HCT116 (cell line): Measurements from ENCODE around the gene SPG21. TPM values are rescaled to one million over a fixed set of nuclear protein-coding genes. Genes with fewer than 3 reads are reported as not detected.

Experiments used
- ATAC-seq: fragments of 200-7000 bp; cut with Tn5 transposase; 2 replicates; pipeline ENCODE4 v1.9.1; 2020; ENCODE audit warnings: mild to moderate bottlenecking, moderate library complexity
- BruUV-seq: library from RNA; stranded (reverse); fragments of 400-500 nt; replicated peaks from 2 replicates; lab custom pipeline; 2021; lab: Mats Ljungman, UMichigan
- CTCF ChIA-PET: fragments of 300-600 bp; sonication (Branson Sonifier 250); formaldehyde crosslinking; loops from one replicate; lab custom pipeline; 2021; ENCODE audit warnings: antibody characterized with exemption; lab: Charles Lee
- POLR2A ChIA-PET: fragments of 300-600, 350-600 bp; sonication (Branson Sonifier 250); formaldehyde crosslinking; loops from one replicate; lab custom pipeline; 2021; ENCODE audit warnings: antibody characterized with exemption; lab: Charles Lee
- RAD21 ChIA-PET, 2 experiments: fragments of 300-600 bp; sonication (Branson Sonifier 250); formaldehyde crosslinking; loops; one replicate each; lab custom pipeline; 2023; ENCODE audit warnings: low total read pairs in 2 of 2; ENCODE audit not compliant: uncharacterized antibody in 2 of 2, unreplicated experiment in 2 of 2, low non-redundant PET in 1 of 2; lab: Charles Lee
- DNase-seq: peaks from one replicate; pipeline ENCODE4 v3.0.0-alpha.2; 2010; ENCODE audit warnings: low read depth, low spot score
- H2AFZ ChIP-seq: fragments of 200-600 bp; shearing (Covaris generic), sonication (generic); 2 replicates; pipeline ENCODE4 v1.6.1; 2017; ENCODE audit warnings: low read depth, mixed run types, mixed read lengths, antibody characterized with exemption, low read length; ENCODE audit not compliant: poor library complexity, severe bottlenecking
- H3K27ac ChIP-seq: 2 replicates; pipeline ENCODE4 v1.5.1; 2012; ENCODE audit warnings: low read depth, low read length
- H3K27me3 ChIP-seq: fragments of 200-600 bp; sonication (generic); 2 replicates; pipeline ENCODE4 v1.6.1; 2016; ENCODE audit warnings: mixed run types, low read length, mixed read lengths; ENCODE audit not compliant: insufficient read depth
- H3K36me3 ChIP-seq, 2 experiments: fragments of 200-500 bp in 1 of 2; fragments of 200-600 bp in 1 of 2; sonication (Bioruptor generic) in 1 of 2; sonication (generic) in 1 of 2; 2 replicates each; pipeline versions ENCODE4 v1.5.1 to v1.6.1; 2014 to 2016; ENCODE audit warnings: low read length in 2 of 2, inconsistent platforms in 1 of 2, mixed read lengths in 1 of 2, mixed run types in 1 of 2; ENCODE audit not compliant: insufficient read depth in 2 of 2, control insufficient read depth in 1 of 2
- H3K4me1 ChIP-seq, 2 experiments: fragments of 200-600 bp in 1 of 2; sonication (generic) in 1 of 2; 2 replicates each; pipeline versions ENCODE4 v1.5.1 to v1.6.1; 2012 to 2017; ENCODE audit warnings: low read length in 2 of 2, inconsistent platforms in 1 of 2, mild to moderate bottlenecking in 1 of 2, mixed read lengths in 1 of 2, mixed run types in 1 of 2, moderate library complexity in 1 of 2; ENCODE audit not compliant: insufficient read depth in 2 of 2, control insufficient read depth in 1 of 2
- H3K4me2 ChIP-seq: fragments of 200-600 bp; sonication (generic); 2 replicates; pipeline ENCODE4 v1.6.1; 2017; ENCODE audit warnings: mixed run types, low read length, mixed read lengths
- H3K4me3 ChIP-seq, 2 experiments: fragments of 200-600 bp in 1 of 2; sonication (generic) in 1 of 2; replicated peaks in 1 of 2; 2 replicates each; pipeline ENCODE4 v1.5.1; 2011 to 2016; ENCODE audit warnings: low read length in 2 of 2, control low read depth in 1 of 2, low read depth in 1 of 2, mild to moderate bottlenecking in 1 of 2, mixed read lengths in 1 of 2, mixed run types in 1 of 2
- H3K79me2 ChIP-seq: fragments of 200-600 bp; sonication (generic); 2 replicates; pipeline ENCODE4 v1.6.1; 2017; ENCODE audit warnings: mild to moderate bottlenecking, mixed run types, low read length, moderate library complexity, mixed read lengths; ENCODE audit not compliant: insufficient read depth
- H3K9ac ChIP-seq: fragments of 200-600 bp; sonication (generic); 2 replicates; pipeline ENCODE4 v1.6.1; 2016; ENCODE audit warnings: low read length, mixed read lengths
- H3K9me2 ChIP-seq: fragments of 200-600 bp; sonication (generic), shearing (Covaris generic); 2 replicates; pipeline ENCODE4 v1.6.1; 2017; ENCODE audit warnings: mixed run types, mild to moderate bottlenecking, moderate library complexity; ENCODE audit not compliant: insufficient read depth
- H3K9me3 ChIP-seq, 2 experiments: fragments of 200-500 bp in 1 of 2; fragments of 200-600 bp in 1 of 2; sonication (Bioruptor generic) in 1 of 2; sonication (generic) in 1 of 2; 2 replicates each; pipeline ENCODE4 v1.6.1; 2014 to 2017; ENCODE audit warnings: low read length in 2 of 2, mixed read lengths in 2 of 2, inconsistent platforms in 1 of 2, low read depth in 1 of 2, mild to moderate bottlenecking in 1 of 2, mixed run types in 1 of 2, moderate library complexity in 1 of 2; ENCODE audit not compliant: control insufficient read depth in 1 of 2, insufficient read depth in 1 of 2
- H4K20me1 ChIP-seq: fragments of 200-600 bp; sonication (generic), shearing (Covaris generic); 2 replicates; pipeline ENCODE4 v1.6.1; 2017; ENCODE audit warnings: mixed run types, mild to moderate bottlenecking, moderate library complexity; ENCODE audit not compliant: insufficient read depth
- CBX3 ChIP-seq: IDR thresholded peaks from 2 replicates; pipeline ENCODE4 v1.6.1; 2012; ENCODE audit warnings: low read depth
- CEBPB ChIP-seq: IDR thresholded peaks from 2 replicates; pipeline ENCODE4 v1.6.1; 2012; ENCODE audit warnings: low read depth
- EGR1 ChIP-seq: IDR thresholded peaks from 2 replicates; pipeline ENCODE4 v1.6.1; 2012; ENCODE audit warnings: low read depth
- EZH2phosphoT487 ChIP-seq: fragments of 200-600 bp; IDR thresholded peaks from 2 replicates; pipeline ENCODE4 v1.6.1; 2018; ENCODE audit warnings: antibody characterized with exemption, borderline replicate concordance
- JUND ChIP-seq: IDR thresholded peaks from 2 replicates; pipeline ENCODE4 v1.6.1; 2012
- POLR2AphosphoS5 ChIP-seq: IDR thresholded peaks from 2 replicates; pipeline ENCODE4 v1.6.1; 2011; ENCODE audit warnings: mild to moderate bottlenecking, low read depth, low read length, moderate library complexity
- RAD21 ChIP-seq: IDR thresholded peaks from 2 replicates; pipeline ENCODE4 v1.6.1; 2012; ENCODE audit warnings: low read depth, mild to moderate bottlenecking
- SIN3A ChIP-seq: IDR thresholded peaks from 2 replicates; pipeline ENCODE4 v1.6.1; 2012; ENCODE audit warnings: low read depth
- SP1 ChIP-seq: IDR thresholded peaks from 2 replicates; pipeline ENCODE4 v1.6.1; 2012; ENCODE audit warnings: low read depth
- SRF ChIP-seq: IDR thresholded peaks from 2 replicates; pipeline ENCODE4 v1.6.1; 2012; ENCODE audit warnings: low read depth
- YY1 ChIP-seq: IDR thresholded peaks from 2 replicates; pipeline ENCODE4 v1.6.1; 2011; ENCODE audit warnings: low read length, low read depth, moderate library complexity, mild to moderate bottlenecking; ENCODE audit not compliant: insufficient replicate concordance; ENCODE audit errors: extremely low read depth
- intact Hi-C: fragments of 100-400 bp; cut with micrococcal nuclease; formaldehyde crosslinking; loops from 2 replicates; pipeline ENCODE4 v1.10.0; 2022
- total RNA-seq: library from RNA; stranded (reverse); gene quantifications from one replicate; pipeline ENCODE4 v1.2.1, GENCODE V29; 2021; ENCODE audit not compliant: unreplicated experiment
- TF ChIP-seq, protein P1 (sequence below), 3 experiments: fragments of 200-600 bp in 1 of 3; sonication (generic) in 1 of 3; IDR thresholded peaks in 2 of 3; conservative IDR thresholded peaks in 1 of 3; 2 replicates each; pipeline ENCODE4 v1.5.1; 2012 to 2017; ENCODE audit warnings: low read depth in 2 of 3, low read length in 2 of 3, antibody characterized with exemption in 1 of 3, borderline replicate concordance in 1 of 3, control low read depth in 1 of 3, mild to moderate bottlenecking in 1 of 3, mixed read lengths in 1 of 3, mixed run types in 1 of 3, moderate library complexity in 1 of 3; ENCODE audit not compliant: insufficient read depth in 1 of 3
- TF ChIP-seq, protein P2 (sequence below): IDR thresholded peaks from 2 replicates; pipeline ENCODE4 v1.6.1; 2011; ENCODE audit warnings: mild to moderate bottlenecking, low read length, moderate library complexity; ENCODE audit not compliant: insufficient replicate concordance; ENCODE audit errors: extremely low read depth
- TF ChIP-seq, protein P3 (sequence below): IDR thresholded peaks from 2 replicates; pipeline ENCODE4 v1.6.1; 2012

SPG21 gene
- total RNA-seq, 1 experiment from 2014 or later = 72.7 TPM

DNA sequence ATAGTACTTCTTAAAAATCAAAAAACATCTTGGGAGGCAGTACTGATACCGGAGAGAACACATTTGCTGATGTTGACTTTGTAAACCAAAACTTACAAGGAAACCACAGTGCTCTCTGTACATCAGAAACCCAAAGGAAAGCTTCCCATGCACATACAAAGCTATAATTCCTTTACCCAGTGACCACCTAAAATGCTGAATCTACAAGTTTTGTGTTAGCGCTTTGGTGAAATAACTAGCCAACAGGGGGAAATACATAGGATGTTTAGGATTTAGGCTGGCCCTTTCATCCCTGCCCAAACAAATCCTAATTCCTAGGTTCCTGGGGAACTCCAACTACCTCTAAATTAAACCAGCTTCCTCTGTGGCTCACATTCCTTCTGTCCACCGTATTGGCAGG, 15.3 kb upstream of the SPG21 start:
- no peak overlapping the region for H3K4me2 ChIP-seq
- no peaks in the 10 kb centered on the region for H3K9me2 ChIP-seq
- H3K27me3 ChIP-seq = no peaks in the 10 kb centered on the region
- ChIA-PET RAD21 (no interaction called here), CTCF (no interaction called here), POLR2A (no interaction called here)
- H3K9ac ChIP-seq = no peak overlapping the region
- no TSS peak for BruUV-seq
- intact Hi-C loops = no loop called here
- no peaks in the 10 kb centered on the region for H3K9me3 ChIP-seq
- DNase-seq (no peak), ATAC-seq (no peak)
- no peaks in the 10 kb centered on the region for H3K79me2 ChIP-seq
- H3K4me1 ChIP-seq = no peaks in the 10 kb centered on the region
- H2AFZ ChIP-seq = no peak overlapping the region
- no peak overlapping the region for H3K4me3 ChIP-seq
- TF ChIP-seq POLR2AphosphoS5 = no peak
- TF ChIP-seq YY1 = no peak
- no peak for TF ChIP-seq SIN3A
- no peak for TF ChIP-seq JUND
- no peak for TF ChIP-seq EZH2phosphoT487
- TF ChIP-seq, protein P1, sequence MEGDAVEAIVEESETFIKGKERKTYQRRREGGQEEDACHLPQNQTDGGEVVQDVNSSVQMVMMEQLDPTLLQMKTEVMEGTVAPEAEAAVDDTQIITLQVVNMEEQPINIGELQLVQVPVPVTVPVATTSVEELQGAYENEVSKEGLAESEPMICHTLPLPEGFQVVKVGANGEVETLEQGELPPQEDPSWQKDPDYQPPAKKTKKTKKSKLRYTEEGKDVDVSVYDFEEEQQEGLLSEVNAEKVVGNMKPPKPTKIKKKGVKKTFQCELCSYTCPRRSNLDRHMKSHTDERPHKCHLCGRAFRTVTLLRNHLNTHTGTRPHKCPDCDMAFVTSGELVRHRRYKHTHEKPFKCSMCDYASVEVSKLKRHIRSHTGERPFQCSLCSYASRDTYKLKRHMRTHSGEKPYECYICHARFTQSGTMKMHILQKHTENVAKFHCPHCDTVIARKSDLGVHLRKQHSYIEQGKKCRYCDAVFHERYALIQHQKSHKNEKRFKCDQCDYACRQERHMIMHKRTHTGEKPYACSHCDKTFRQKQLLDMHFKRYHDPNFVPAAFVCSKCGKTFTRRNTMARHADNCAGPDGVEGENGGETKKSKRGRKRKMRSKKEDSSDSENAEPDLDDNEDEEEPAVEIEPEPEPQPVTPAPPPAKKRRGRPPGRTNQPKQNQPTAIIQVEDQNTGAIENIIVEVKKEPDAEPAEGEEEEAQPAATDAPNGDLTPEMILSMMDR (IDR thresholded peaks at IDR 0.05 in 2 of 3, conservative IDR thresholded peaks at IDR 0.05 in 1 of 3; ENCODE audit: borderline replicate concordance in 1 of 3, insufficient read depth in 1 of 3, low read depth in 2 of 3, low read length in 2 of 3) = no peak
- TF ChIP-seq, protein P2, sequence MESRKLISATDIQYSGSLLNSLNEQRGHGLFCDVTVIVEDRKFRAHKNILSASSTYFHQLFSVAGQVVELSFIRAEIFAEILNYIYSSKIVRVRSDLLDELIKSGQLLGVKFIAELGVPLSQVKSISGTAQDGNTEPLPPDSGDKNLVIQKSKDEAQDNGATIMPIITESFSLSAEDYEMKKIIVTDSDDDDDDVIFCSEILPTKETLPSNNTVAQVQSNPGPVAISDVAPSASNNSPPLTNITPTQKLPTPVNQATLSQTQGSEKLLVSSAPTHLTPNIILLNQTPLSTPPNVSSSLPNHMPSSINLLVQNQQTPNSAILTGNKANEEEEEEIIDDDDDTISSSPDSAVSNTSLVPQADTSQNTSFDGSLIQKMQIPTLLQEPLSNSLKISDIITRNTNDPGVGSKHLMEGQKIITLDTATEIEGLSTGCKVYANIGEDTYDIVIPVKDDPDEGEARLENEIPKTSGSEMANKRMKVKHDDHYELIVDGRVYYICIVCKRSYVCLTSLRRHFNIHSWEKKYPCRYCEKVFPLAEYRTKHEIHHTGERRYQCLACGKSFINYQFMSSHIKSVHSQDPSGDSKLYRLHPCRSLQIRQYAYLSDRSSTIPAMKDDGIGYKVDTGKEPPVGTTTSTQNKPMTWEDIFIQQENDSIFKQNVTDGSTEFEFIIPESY = no peak
- no peak for TF ChIP-seq SP1
- TF ChIP-seq, protein P3, sequence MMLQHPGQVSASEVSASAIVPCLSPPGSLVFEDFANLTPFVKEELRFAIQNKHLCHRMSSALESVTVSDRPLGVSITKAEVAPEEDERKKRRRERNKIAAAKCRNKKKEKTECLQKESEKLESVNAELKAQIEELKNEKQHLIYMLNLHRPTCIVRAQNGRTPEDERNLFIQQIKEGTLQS = no peak
- no peak for TF ChIP-seq CBX3
- TF ChIP-seq RAD21 = no peak
- TF ChIP-seq SRF = no peak
- no peak for TF ChIP-seq EGR1
- no peak for TF ChIP-seq CEBPB
- H3K27ac ChIP-seq = no peak overlapping the region
- peaks cover 7 to 9% of the 10 kb centered on the region in 2 experiments for H3K36me3 ChIP-seq
- no peaks in the 10 kb centered on the region for H4K20me1 ChIP-seq
